Heart left ventricle (tissue), 16 donors: ENCODE measurements around the gene BATF3. TPM values are rescaled to one million over a fixed set of nuclear protein-coding genes. Genes with fewer than 3 reads are reported as not detected.
"Not testable (repeated sequence)": the region's sequence is repeated elsewhere in the genome, so short reads cannot be mapped to it uniquely, and the experiment has no call there.

Source experiments
- ATAC-seq, 4 donors: fragments of 200-7000 bp; cut with Tn5 transposase; one replicate each; pipeline ENCODE4 v1.9.1; 2020 to 2022; ENCODE audit warnings: moderate library complexity in 4 of 4, mild to moderate bottlenecking in 3 of 4, moderate number of reproducible peaks in 1 of 4
- DNase-seq, 5 donors: peaks; one replicate each; pipeline ENCODE4 v3.0.0-alpha.2; 2020
- H3K27ac ChIP-seq, 12 donors: fragments of 200-600 bp; sonication (generic) in 4 of 12; one replicate each; pipeline versions ENCODE4 v1.5.0 to v1.8.0; 2016 to 2022; ENCODE audit warnings: mild to moderate bottlenecking in 2 of 12
- H3K27me3 ChIP-seq, 9 donors: fragments of 200-600 bp; sonication (generic) in 2 of 9; one replicate each; pipeline versions ENCODE4 v1.5.1 to v1.8.0; 2016 to 2022; ENCODE audit warnings: mild to moderate bottlenecking in 3 of 9
- H3K36me3 ChIP-seq, 9 donors: fragments of 200-600 bp; sonication (generic) in 2 of 9; one replicate each; pipeline versions ENCODE4 v1.5.0 to v1.8.0; 2018 to 2022; ENCODE audit warnings: mild to moderate bottlenecking in 2 of 9
- H3K4me1 ChIP-seq, 12 donors: fragments of 200-600 bp; sonication (generic) in 4 of 12; one replicate each; pipeline versions ENCODE4 v1.5.0 to v1.8.0; 2016 to 2022; ENCODE audit warnings: mild to moderate bottlenecking in 3 of 12
- H3K4me3 ChIP-seq, 12 donors: fragments of 200-600 bp; sonication (generic) in 4 of 12; one replicate each; pipeline versions ENCODE4 v1.5.0 to v1.8.0; 2017 to 2022; ENCODE audit warnings: mild to moderate bottlenecking in 9 of 12, moderate library complexity in 4 of 12
- H3K9me3 ChIP-seq, 12 donors: fragments of 200-600 bp; sonication (generic) in 4 of 12; one replicate each; pipeline versions ENCODE4 v1.5.0 to v1.8.0; 2016 to 2022; ENCODE audit warnings: mild to moderate bottlenecking in 1 of 12
- CTCF ChIP-seq, 12 donors: fragments of 200-600 bp; sonication (generic) in 4 of 12; IDR thresholded peaks; one replicate each; pipeline versions ENCODE4 v1.5.0 to v1.8.0; 2018 to 2022; ENCODE audit warnings: antibody characterized with exemption in 12 of 12, mild to moderate bottlenecking in 5 of 12
- POLR2A ChIP-seq, 2 donors: fragments of 450-650 bp; IDR thresholded peaks; one replicate each; pipeline ENCODE4 v1.6.1; 2017; ENCODE audit warnings: antibody characterized with exemption in 2 of 2, mild to moderate bottlenecking in 2 of 2, moderate library complexity in 2 of 2
- WGBS, 4 donors: extraction: QIAGEN DNeasy Blood & Tissue Kit in 2 of 4; methylation state at CpG; one replicate each; pipeline versions ENCODE4 v1.1.5 to v1.1.7; 2013 to 2018; 5-methylcytosine and 5-hydroxymethylcytosine counted together
- intact Hi-C, 10 donors: fragments of 100-400 bp; cut with DNase I; formaldehyde crosslinking; loops; one replicate each; pipeline versions ENCODE4 v1.11.1 to v1.14.2; 2022
- polyA plus RNA-seq, 2 donors: library from polyadenylated mRNA; stranded (reverse); fragments of 200-250 nt; gene quantifications; one replicate each; pipeline ENCODE4 v1.2.3, GENCODE V29; 2013
- total RNA-seq, 9 donors: library from RNA; depleted of rRNA in 2 of 9; stranded (reverse); fragments of >200 nt in 2 of 9; fragmentation: NEBNext Ultra II Directional in 3 of 9; extraction: Animal tissue kit (Norgen Biotek cat#: 25700) in 3 of 9; gene quantifications; one replicate each; pipeline versions ENCODE4 v1.1.0 to v1.2.4, GENCODE V29; 2016 to 2023
- donor health status: ischemic (EF 13 %, LVEDD 7.1; RV severe dilation, severe dysfunction).
- donor health status: healthy with polysubstance abuse.
- donor health status: DM: no; HTN: yes; CAD: no.
- donor health status: DM: no; HTN: no; CAD: no.
- donor health status: ischemic (EF 25% LVEDD 6.9; RV normal size, moderate dysfunction).
- donor health status: ischemic (EF 25% LVEDD 5.7; RV mildly dilated, moderate dysfunction).
- donor health status: healthy.
- donor health status: DM: yes; HTN: yes; CAD: no.
- donor health status: ischemic (EF 35%, LVEDD 5.7; RV mildly dilated, moderate dysfunction).
- donor health status: nonischemic (EF 11% LVEDD 7.7; RV severe dilation, severe dysfunction).
- donor health status: DM: yes; HTN: yes; CAD: no.
- donor health status: PGD.
- donor health status: ischemic (EF 29% LVEDD 5.4; RV normal size, mild dysfunction).
- donor health status: nonischemic (EF 23%, LVEDD 6.1; RV moderate dilation, normal function).

The BATF3 gene
- total and polyA plus RNA-seq, 11 donors: 0.50 to 8.9 (median 1.2) TPM; not detected in 1

- DNase-seq: peak in 1 of 5 donors; percentile 56
- intact Hi-C loops: loop anchor here in 7 of 10 donors (2.0 to 10.0 kb wide), 7 partner anchors 36 to 329 kb away; partner anchors contain the start of gene ATF3 (in 2 of the 7)
- H3K4me3 ChIP-seq: no peak overlapping the region
- 85 to 91% (median 88%) methylated on average over 9 to 10 of the region's 10 CpGs for WGBS, 4 donors
- H3K4me1 ChIP-seq: peaks cover 0 to 53% (median 23%) of the 10 kb centered on the region in 12 donors
- TF ChIP-seq CTCF (IDR thresholded peaks at IDR 0.05) (no peak), POLR2A (IDR thresholded peaks at IDR 0.05) (no peak)
- ATAC-seq: no peak
- H3K27ac ChIP-seq: no peak overlapping the region
- H3K27me3 ChIP-seq: no peaks in the 10 kb centered on the region
- H3K9me3 ChIP-seq: no peaks in the 10 kb centered on the region
- H3K36me3 ChIP-seq: no peaks in the 10 kb centered on the region
Measured at GRCh38 chr1:212666116-212666775, 33.4 kb downstream of the BATF3 start.

GRCh38 chr1:212665241-212666115, 34.2 kb downstream of the BATF3 start:
- H3K27me3 ChIP-seq: no peaks in the 10 kb centered on the region
- TF ChIP-seq CTCF (IDR thresholded peaks at IDR 0.05): peak; percentile 91 to 99 (median 97)
- no peak for TF ChIP-seq POLR2A (IDR thresholded peaks at IDR 0.05)
- ATAC-seq: peak; percentile 95 to 98 (median 96)
- H3K27ac ChIP-seq: peak overlapping the region in 11 of 12 donors; percentile 50 to 87 (median 77)
- no peaks in the 10 kb centered on the region for H3K9me3 ChIP-seq
- intact Hi-C loops: loop anchor here in 9 of 10 donors (1.0 to 10.0 kb wide), 12 partner anchors 27 to 329 kb away; partner anchors contain the start of gene ATF3 (in 2 of the 9)
- peak overlapping the region; percentile 27 to 78 (median 64) for H3K4me3 ChIP-seq
- peaks cover 0 to 47% (median 23%) of the 10 kb centered on the region in 12 donors for H3K4me1 ChIP-seq
- WGBS, 4 donors: 13 to 21% (median 14%) methylated on average over 25 to 37 of the region's 37 CpGs
- DNase-seq: peak; percentile 84 to 92 (median 90)
- no peaks in the 10 kb centered on the region for H3K36me3 ChIP-seq

- Histone ChIP-seq H3K4me3 (peak overlapping the region in 7 of 12 donors; percentile 53 to 78 (median 66)), H3K4me1 (peaks cover 0 to 46% (median 23%) of the 10 kb centered on the region in 12 donors), H3K27ac (peak overlapping the region in 3 of 12 donors; percentile 80 to 84 (median 81)), H3K27me3 (no peaks in the 10 kb centered on the region), H3K9me3 (no peaks in the 10 kb centered on the region), H3K36me3 (no peaks in the 10 kb centered on the region)
- ATAC-seq (no peak), DNase-seq (no peak)
- TF ChIP-seq CTCF (IDR thresholded peaks at IDR 0.05) (no peak), POLR2A (IDR thresholded peaks at IDR 0.05) (no peak)
- intact Hi-C loops: loop anchor here in 9 of 10 donors (1.0 to 10.0 kb wide), 11 partner anchors 26 to 330 kb away; partner anchors contain the start of gene ATF3 (in 1 of the 9)
- WGBS, 4 donors: 71 to 73% (median 72%) methylated on average over 11 of the region's 11 CpGs
Measured at GRCh38 chr1:212664409-212665199, 35.0 kb downstream of the BATF3 start.

GRCh38 chr1:212658250-212658649, 41.4 kb downstream of the BATF3 start:
- H3K36me3 ChIP-seq, H3K4me1 ChIP-seq, ATAC-seq, H3K9me3 ChIP-seq, H3K27me3 ChIP-seq, H3K27ac ChIP-seq, DNase-seq, H3K4me3 ChIP-seq: not testable (repeated sequence)
- intact Hi-C loops: loop anchor here in 1 of 10 donors (10.0 kb wide), 1 partner anchor 337 kb away; no protein-coding TSS in a partner anchor
- 63 to 77% (median 74%) methylated on average over 6 to 7 of the region's 7 CpGs for WGBS, 4 donors
